Gastroesophageal sphincter (tissue), 4 donors: Measurements from ENCODE around the gene CEP135. TPM values are rescaled to one million over a fixed set of nuclear protein-coding genes. Genes with fewer than 3 reads are reported as not detected.

Source experiments
- ATAC-seq: fragments of 150-250 bp; one replicate; pipeline ENCODE4 v1.9.1; 2016; ENCODE audit warnings: mild to moderate bottlenecking, moderate library complexity
- H3K27ac ChIP-seq, 4 donors: fragments of 200-600 bp; sonication (generic) in 3 of 4; 1 replicate in 3 of 4; 2 replicates in 1 of 4; pipeline ENCODE4 v1.5.1; 2016 to 2019
- H3K27me3 ChIP-seq: fragments of 200-600 bp; sonication (generic); one replicate; pipeline ENCODE4 v1.5.1; 2019
- H3K36me3 ChIP-seq, 2 donors: fragments of 200-600 bp; sonication (generic); one replicate each; pipeline ENCODE4 v1.5.1; 2019; ENCODE audit warnings: control low read depth in 1 of 2
- H3K4me1 ChIP-seq, 3 donors: fragments of 200-600 bp; sonication (generic); 1 replicate in 2 of 3; 2 replicates in 1 of 3; pipeline ENCODE4 v1.5.1; 2016 to 2019; ENCODE audit warnings: control low read depth in 2 of 3
- H3K4me3 ChIP-seq, 2 donors: fragments of 200-600 bp; sonication (generic); one replicate each; pipeline ENCODE4 v1.5.1; 2019; ENCODE audit warnings: mild to moderate bottlenecking in 1 of 2, moderate library complexity in 1 of 2
- H3K9me3 ChIP-seq, 3 donors: fragments of 200-600 bp; sonication (generic); one replicate each; pipeline ENCODE4 v1.5.1; 2017 to 2019; ENCODE audit warnings: control low read depth in 2 of 3
- EP300 ChIP-seq: sonication (generic); formaldehyde crosslinking; IDR thresholded peaks from one replicate; pipeline ENCODE4 v1.6.1; 2017; ENCODE audit warnings: antibody characterized with exemption, mild to moderate bottlenecking
- POLR2A ChIP-seq, 2 donors: fragments of 450-650 bp; IDR thresholded peaks; one replicate each; pipeline ENCODE4 v1.6.1; 2017; ENCODE audit warnings: antibody characterized with exemption in 2 of 2, mild to moderate bottlenecking in 2 of 2, moderate library complexity in 1 of 2
- POLR2AphosphoS5 ChIP-seq: sonication (generic); formaldehyde crosslinking; IDR thresholded peaks from one replicate; pipeline ENCODE4 v1.6.1; 2017; ENCODE audit warnings: antibody characterized with exemption
- WGBS, 2 donors: methylation state at CpG; one replicate each; pipeline ENCODE4 v1.1.5; 2018; ENCODE audit warnings: low coverage in 1 of 2; 5-methylcytosine and 5-hydroxymethylcytosine counted together
- total RNA-seq, 4 donors: library from RNA; depleted of rRNA; stranded (reverse); fragments of >200 nt; gene quantifications; one replicate each; pipeline ENCODE4 v1.1.0, GENCODE V29; 2016
- TF ChIP-seq, protein P1 (sequence below), 4 experiments: fragments of 200-600 bp in 2 of 4; fragments of 450-650 bp in 2 of 4; sonication (generic) in 1 of 4; IDR thresholded peaks; one replicate each; pipeline ENCODE4 v1.5.1; 2017 to 2019; ENCODE audit warnings: antibody characterized with exemption in 4 of 4, mild to moderate bottlenecking in 2 of 4, moderate library complexity in 2 of 4

The CEP135 gene
- total RNA-seq, 4 donors from 2014 or later: 4.5 to 5.3 (median 4.7) TPM

DNA sequence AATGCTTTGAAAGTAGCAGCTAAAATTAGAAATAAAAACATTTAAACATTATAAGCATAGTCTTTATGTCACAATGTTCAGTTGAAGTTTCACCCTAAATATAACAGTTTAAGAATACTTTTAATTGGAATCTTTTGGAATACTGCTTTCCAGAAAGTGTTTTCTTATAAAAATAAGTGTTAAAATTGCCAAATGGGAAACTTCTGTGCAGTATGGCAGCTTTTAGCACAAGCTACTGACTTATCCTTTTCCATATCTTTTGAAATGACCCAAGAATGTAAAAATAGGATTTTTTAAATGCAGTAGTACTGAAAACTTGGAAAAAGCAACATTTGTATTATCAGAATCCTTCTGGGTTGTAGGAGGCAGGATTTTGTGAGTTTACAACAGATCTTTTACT, 34.2 kb downstream of the CEP135 start:
- ATAC-seq: no peak
- Histone ChIP-seq H3K36me3 (peaks cover 0 to 48% of the 10 kb centered on the region in 2 donors), H3K27me3 (no peaks in the 10 kb centered on the region), H3K4me3 (no peak overlapping the region), H3K4me1 (no peaks in the 10 kb centered on the region), H3K27ac (no peak overlapping the region), H3K9me3 (no peaks in the 10 kb centered on the region)
- no peak for TF ChIP-seq POLR2AphosphoS5
- no peak for TF ChIP-seq POLR2A (IDR thresholded peaks at IDR 0.05)
- TF ChIP-seq EP300: no peak
- TF ChIP-seq, protein P1, sequence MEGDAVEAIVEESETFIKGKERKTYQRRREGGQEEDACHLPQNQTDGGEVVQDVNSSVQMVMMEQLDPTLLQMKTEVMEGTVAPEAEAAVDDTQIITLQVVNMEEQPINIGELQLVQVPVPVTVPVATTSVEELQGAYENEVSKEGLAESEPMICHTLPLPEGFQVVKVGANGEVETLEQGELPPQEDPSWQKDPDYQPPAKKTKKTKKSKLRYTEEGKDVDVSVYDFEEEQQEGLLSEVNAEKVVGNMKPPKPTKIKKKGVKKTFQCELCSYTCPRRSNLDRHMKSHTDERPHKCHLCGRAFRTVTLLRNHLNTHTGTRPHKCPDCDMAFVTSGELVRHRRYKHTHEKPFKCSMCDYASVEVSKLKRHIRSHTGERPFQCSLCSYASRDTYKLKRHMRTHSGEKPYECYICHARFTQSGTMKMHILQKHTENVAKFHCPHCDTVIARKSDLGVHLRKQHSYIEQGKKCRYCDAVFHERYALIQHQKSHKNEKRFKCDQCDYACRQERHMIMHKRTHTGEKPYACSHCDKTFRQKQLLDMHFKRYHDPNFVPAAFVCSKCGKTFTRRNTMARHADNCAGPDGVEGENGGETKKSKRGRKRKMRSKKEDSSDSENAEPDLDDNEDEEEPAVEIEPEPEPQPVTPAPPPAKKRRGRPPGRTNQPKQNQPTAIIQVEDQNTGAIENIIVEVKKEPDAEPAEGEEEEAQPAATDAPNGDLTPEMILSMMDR (IDR thresholded peaks at IDR 0.05): no peak

DNA sequence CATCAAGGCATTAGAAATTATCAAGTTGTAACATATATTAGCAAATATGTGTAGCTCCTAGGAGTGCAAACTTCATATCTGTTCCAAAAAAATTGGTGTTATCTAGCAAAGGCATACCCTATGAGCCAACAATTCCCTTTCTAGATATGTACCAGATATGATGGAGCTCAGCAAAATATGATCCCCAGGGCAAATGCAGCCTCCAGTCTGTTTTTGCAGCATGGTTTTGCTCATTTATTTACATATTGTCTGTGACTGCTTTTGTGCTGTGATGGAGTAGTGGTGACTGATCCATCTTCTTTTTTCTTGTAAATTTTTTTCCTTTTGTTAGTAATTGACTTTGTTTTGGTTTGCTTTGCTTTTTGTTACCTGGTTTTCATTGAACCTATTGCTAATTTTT, 41.0 kb downstream of the CEP135 start:
- H3K36me3 ChIP-seq: peaks cover 0 to 41% of the 10 kb centered on the region in 2 donors
- no peak for ATAC-seq
- TF ChIP-seq POLR2A (IDR thresholded peaks at IDR 0.05) (no peak), EP300 (no peak), POLR2AphosphoS5 (no peak)
- TF ChIP-seq, protein P1 (IDR thresholded peaks at IDR 0.05): no peak
- no peak overlapping the region for H3K27ac ChIP-seq
- no peaks in the 10 kb centered on the region for H3K27me3 ChIP-seq
- no peaks in the 10 kb centered on the region for H3K9me3 ChIP-seq
- no peaks in the 10 kb centered on the region for H3K4me1 ChIP-seq
- H3K4me3 ChIP-seq: no peak overlapping the region

DNA sequence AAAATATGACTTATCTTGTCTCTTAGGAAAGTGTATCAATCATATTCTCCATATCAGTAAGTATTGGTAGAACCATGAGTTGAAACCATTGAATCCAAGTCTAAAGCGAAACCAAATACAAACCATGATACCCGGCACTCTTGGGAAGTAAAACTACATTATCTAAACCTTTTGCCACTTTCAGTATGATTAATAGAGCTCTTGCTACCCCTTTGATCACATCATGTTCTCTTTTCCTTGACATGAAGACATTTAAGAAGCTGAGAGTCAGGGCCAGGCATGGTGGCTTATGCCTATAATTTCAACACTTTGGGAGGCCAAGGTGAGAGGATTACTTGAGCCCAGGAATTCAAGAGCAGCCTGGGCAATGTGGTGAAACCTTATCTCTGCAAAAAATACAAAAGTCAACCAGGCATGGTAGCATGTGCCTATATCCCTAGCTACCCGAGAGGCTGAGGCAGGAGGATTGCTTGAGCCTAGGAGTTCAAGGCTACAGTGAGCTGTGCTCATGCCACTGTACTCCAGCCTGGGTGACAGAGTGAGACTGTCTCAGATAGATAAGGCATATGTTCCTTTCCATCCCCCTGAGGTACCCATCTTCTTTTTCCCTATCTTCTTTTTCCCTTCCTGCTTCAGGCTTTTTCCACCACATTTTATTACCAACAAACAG, 45.4 kb downstream of the CEP135 start:
- Histone ChIP-seq H3K9me3 (no peaks in the 10 kb centered on the region), H3K27ac (no peak overlapping the region), H3K4me3 (no peak overlapping the region), H3K4me1 (no peaks in the 10 kb centered on the region), H3K36me3 (peaks cover 0 to 45% of the 10 kb centered on the region in 2 donors), H3K27me3 (no peaks in the 10 kb centered on the region)
- TF ChIP-seq POLR2AphosphoS5: no peak
- TF ChIP-seq EP300: no peak
- TF ChIP-seq POLR2A (IDR thresholded peaks at IDR 0.05): no peak
- TF ChIP-seq, protein P1 (IDR thresholded peaks at IDR 0.05): no peak
- 85 to 92% methylated on average over 2 to 3 of the region's 3 CpGs for WGBS, 2 donors
- ATAC-seq: no peak

DNA sequence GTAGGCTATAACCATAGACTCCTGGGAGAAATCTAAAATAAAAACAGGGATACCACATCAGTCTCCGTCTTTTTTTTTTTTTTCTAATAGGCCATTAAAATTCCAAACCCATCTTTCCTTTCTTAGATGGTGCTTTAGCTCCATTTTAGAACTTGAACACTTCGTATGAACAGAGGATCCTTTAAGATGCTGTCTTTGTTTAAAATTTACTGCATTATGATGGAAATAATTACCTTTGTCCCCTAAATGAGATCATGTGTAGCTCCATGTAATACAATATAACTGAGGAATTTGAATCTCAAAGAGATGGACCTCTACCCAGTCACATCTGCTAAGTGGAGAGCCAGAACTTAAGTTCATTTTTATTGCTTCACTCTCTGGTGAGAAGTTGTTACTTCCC, 47.9 kb downstream of the CEP135 start:
- ATAC-seq: no peak
- H3K27me3 ChIP-seq: no peaks in the 10 kb centered on the region
- WGBS, 2 donors: 89 to 93% methylated on average over 1 to 2 of the region's 2 CpGs
- H3K36me3 ChIP-seq: peaks cover 0 to 68% of the 10 kb centered on the region in 2 donors
- TF ChIP-seq POLR2AphosphoS5 (no peak), EP300 (no peak), POLR2A (IDR thresholded peaks at IDR 0.05) (no peak)
- TF ChIP-seq, protein P1 (IDR thresholded peaks at IDR 0.05): no peak
- no peak overlapping the region for H3K4me3 ChIP-seq
- no peaks in the 10 kb centered on the region for H3K4me1 ChIP-seq
- no peaks in the 10 kb centered on the region for H3K9me3 ChIP-seq
- no peak overlapping the region for H3K27ac ChIP-seq

DNA sequence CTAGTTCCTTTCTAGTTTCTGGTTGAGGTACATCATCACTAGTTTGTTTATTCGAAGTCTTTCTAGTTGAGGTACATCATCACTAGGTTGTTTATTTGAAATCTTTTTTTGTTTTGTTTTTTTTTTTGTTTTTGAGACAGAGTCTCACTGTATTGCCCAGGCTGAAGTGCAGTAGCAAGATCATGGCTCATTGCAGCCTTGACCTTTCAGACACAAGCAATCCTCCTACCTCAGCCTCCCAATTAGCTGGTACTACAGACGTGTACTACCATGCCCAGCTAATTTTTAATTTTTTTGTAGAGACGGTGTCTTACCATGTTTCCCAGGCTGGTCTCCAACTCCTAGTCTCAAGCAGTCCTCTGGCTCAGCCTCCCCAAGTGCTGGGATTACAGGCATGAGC, 54.9 kb downstream of the CEP135 start:
- TF ChIP-seq, protein P1 (IDR thresholded peaks at IDR 0.05): no peak
- no peak for TF ChIP-seq EP300
- no peak for TF ChIP-seq POLR2A (IDR thresholded peaks at IDR 0.05)
- TF ChIP-seq POLR2AphosphoS5: no peak
- no peak overlapping the region for H3K4me3 ChIP-seq
- no peaks in the 10 kb centered on the region for H3K4me1 ChIP-seq
- no peak overlapping the region for H3K27ac ChIP-seq
- H3K36me3 ChIP-seq: peaks cover 0 to 68% of the 10 kb centered on the region in 2 donors
- WGBS, 2 donors: 94 to 100% methylated on average over 3 of the region's 3 CpGs
- no peak for ATAC-seq
- no peaks in the 10 kb centered on the region for H3K9me3 ChIP-seq
- no peaks in the 10 kb centered on the region for H3K27me3 ChIP-seq
